H9 (cell line): Measurements from ENCODE around the gene CCDC51. TPM values are rescaled to one million over a fixed set of nuclear protein-coding genes. Genes with fewer than 3 reads are reported as not detected.

Experiments used
- DNase-seq: peaks from one replicate; pipeline ENCODE4 v3.0.0-alpha.2; 2017
- H2AFZ ChIP-seq: one replicate; pipeline ENCODE4 v1.6.1; 2013; ENCODE audit warnings: mild to moderate bottlenecking, low read length, control low read depth, moderate library complexity
- H2AK5ac ChIP-seq: 2 replicates; pipeline ENCODE4 v1.6.1; 2013; ENCODE audit warnings: low read length, control low read depth, mixed read lengths; ENCODE audit not compliant: insufficient read length
- H2BK120ac ChIP-seq: one replicate; pipeline ENCODE4 v1.6.1; 2013; ENCODE audit warnings: low read depth, mild to moderate bottlenecking, low read length, control low read depth, inconsistent platforms; ENCODE audit not compliant: poor library complexity, severe bottlenecking
- H2BK12ac ChIP-seq: 2 replicates; pipeline ENCODE4 v1.6.1; 2013; ENCODE audit warnings: low read length, control low read depth, mixed read lengths, low read depth; ENCODE audit not compliant: insufficient read length
- H2BK15ac ChIP-seq: 2 replicates; pipeline ENCODE4 v1.6.1; 2013; ENCODE audit warnings: low read depth, low read length, control low read depth
- H2BK20ac ChIP-seq: one replicate; pipeline ENCODE4 v1.6.1; 2013; ENCODE audit warnings: low read depth, mild to moderate bottlenecking, low read length, control low read depth, inconsistent platforms; ENCODE audit not compliant: poor library complexity, severe bottlenecking
- H2BK5ac ChIP-seq: 2 replicates; pipeline ENCODE4 v1.6.1; 2013; ENCODE audit warnings: low read length, control low read depth, mixed read lengths; ENCODE audit not compliant: insufficient read length
- H3K14ac ChIP-seq: 2 replicates; pipeline ENCODE4 v1.6.1; 2013; ENCODE audit warnings: low read length, control low read depth; ENCODE audit not compliant: insufficient read depth
- H3K18ac ChIP-seq: 2 replicates; pipeline ENCODE4 v1.6.1; 2013; ENCODE audit warnings: low read depth, mild to moderate bottlenecking, mixed read lengths, low read length, control low read depth; ENCODE audit not compliant: insufficient read length
- H3K23ac ChIP-seq: 2 replicates; pipeline ENCODE4 v1.6.1; 2013; ENCODE audit warnings: low read length, control low read depth, mixed read lengths, low read depth; ENCODE audit not compliant: insufficient read length
- H3K23me2 ChIP-seq: 2 replicates; pipeline ENCODE4 v1.6.1; 2013; ENCODE audit warnings: low read depth, mild to moderate bottlenecking, mixed read lengths, low read length, control low read depth; ENCODE audit not compliant: insufficient read length, poor library complexity, severe bottlenecking
- H3K27ac ChIP-seq: 2 replicates; pipeline ENCODE4 v1.5.1; 2013; ENCODE audit warnings: low read length, control low read depth, mixed read lengths, low read depth; ENCODE audit not compliant: insufficient read length
- H3K27me3 ChIP-seq: 2 replicates; pipeline ENCODE4 v1.6.1; 2013; ENCODE audit warnings: low read length, control low read depth, inconsistent platforms; ENCODE audit not compliant: insufficient read depth
- H3K4ac ChIP-seq: 2 replicates; pipeline ENCODE4 v1.6.1; 2013; ENCODE audit warnings: low read depth, mild to moderate bottlenecking, control low read depth, inconsistent platforms, low read length, moderate library complexity
- H3K4me1 ChIP-seq: 2 replicates; pipeline ENCODE4 v1.6.1; 2013; ENCODE audit warnings: low read length, control low read depth, inconsistent platforms; ENCODE audit not compliant: insufficient read depth
- H3K4me2 ChIP-seq: 2 replicates; pipeline ENCODE4 v1.6.1; 2013; ENCODE audit warnings: low read length, control low read depth, mixed read lengths; ENCODE audit not compliant: insufficient read length, insufficient read depth
- H3K56ac ChIP-seq: 2 replicates; pipeline ENCODE4 v1.6.1; 2013; ENCODE audit warnings: low read depth, mild to moderate bottlenecking, mixed read lengths, low read length, control low read depth; ENCODE audit not compliant: insufficient read length
- H3K79me1 ChIP-seq: 2 replicates; pipeline ENCODE4 v1.6.1; 2013; ENCODE audit warnings: low read depth, mild to moderate bottlenecking, moderate library complexity, low read length, control low read depth, inconsistent platforms; ENCODE audit not compliant: insufficient read depth, poor library complexity, severe bottlenecking
- H3K79me2 ChIP-seq: 2 replicates; pipeline ENCODE4 v1.6.1; 2013; ENCODE audit warnings: low read length, control low read depth, inconsistent platforms; ENCODE audit not compliant: insufficient read depth
- H3K9ac ChIP-seq: 2 replicates; pipeline ENCODE4 v1.6.1; 2013; ENCODE audit warnings: low read length, control low read depth, mixed read lengths; ENCODE audit not compliant: insufficient read length; ENCODE audit errors: extremely low read depth
- H3K9me3 ChIP-seq: one replicate; pipeline ENCODE4 v1.6.1; 2013; ENCODE audit warnings: low read depth, low read length, inconsistent platforms; ENCODE audit not compliant: control insufficient read depth
- H3T11ph ChIP-seq: one replicate; pipeline ENCODE4 v1.6.1; 2013; ENCODE audit warnings: mild to moderate bottlenecking, low read length, control low read depth, inconsistent platforms
- H4K20me1 ChIP-seq: one replicate; pipeline ENCODE4 v1.6.1; 2013; ENCODE audit not compliant: control insufficient read depth, insufficient read length, insufficient read depth
- H4K5ac ChIP-seq: 2 replicates; pipeline ENCODE4 v1.6.1; 2013; ENCODE audit warnings: low read depth, mild to moderate bottlenecking, mixed read lengths, low read length, control low read depth; ENCODE audit not compliant: insufficient read length
- H4K8ac ChIP-seq: replicated peaks from 2 replicates; pipeline ENCODE4 v1.6.1; 2013; ENCODE audit warnings: low read length, control low read depth, mixed read lengths, low read depth; ENCODE audit not compliant: insufficient read length
- H4K91ac ChIP-seq: 2 replicates; pipeline ENCODE4 v1.6.1; 2013; ENCODE audit warnings: low read depth, mild to moderate bottlenecking, moderate library complexity, mixed read lengths, low read length, control low read depth; ENCODE audit not compliant: insufficient read length
- H3K27ac Mint-ChIP-seq, 3 experiments: 2 replicates in 2 of 3; 3 replicates in 1 of 3; pipeline ENCODE4 v1.8.0; 2020 to 2021; ENCODE audit warnings: mixed read lengths in 3 of 3, mild to moderate bottlenecking in 1 of 3, moderate library complexity in 1 of 3
- H3K27me3 Mint-ChIP-seq: 2 replicates; pipeline ENCODE4 v1.8.0; 2021; ENCODE audit warnings: low read depth, mild to moderate bottlenecking, moderate library complexity, mixed read lengths
- H3K36me3 Mint-ChIP-seq, 3 experiments: 2 replicates in 2 of 3; 3 replicates in 1 of 3; pipeline ENCODE4 v1.8.0; 2020 to 2021; ENCODE audit warnings: low read depth in 3 of 3, mixed read lengths in 3 of 3; ENCODE audit not compliant: insufficient read depth in 1 of 3
- H3K4me1 Mint-ChIP-seq, 2 experiments: 2 replicates each; pipeline ENCODE4 v1.8.0; 2020; ENCODE audit warnings: mixed read lengths in 2 of 2
- H3K4me3 Mint-ChIP-seq, 2 experiments: 2 replicates in 1 of 2; 3 replicates in 1 of 2; pipeline ENCODE4 v1.8.0; 2020 to 2021; ENCODE audit warnings: mild to moderate bottlenecking in 2 of 2, mixed read lengths in 2 of 2, moderate library complexity in 1 of 2
- H3K9me3 Mint-ChIP-seq, 2 experiments: 2 replicates in 1 of 2; 3 replicates in 1 of 2; pipeline ENCODE4 v1.8.0; 2020; ENCODE audit warnings: mild to moderate bottlenecking in 2 of 2, mixed read lengths in 2 of 2, moderate library complexity in 1 of 2
- CTCF ChIP-seq: fragments of 200-600 bp; sonication (generic); conservative IDR thresholded peaks from 3 replicates; pipeline ENCODE4 v1.8.0; 2021; ENCODE audit warnings: antibody characterized with exemption, mild to moderate bottlenecking
- WGBS: extraction: QIAGEN DNeasy Blood & Tissue Kit; methylation state at CpG from one replicate; pipeline ENCODE4 v1.1.7; 2013; ENCODE audit warnings: missing lambda C conversion rate, low lambda C conversion rate, mixed read lengths; ENCODE audit not compliant: insufficient read length; ENCODE audit errors: extremely low coverage; 5-methylcytosine and 5-hydroxymethylcytosine counted together
- total RNA-seq: library from RNA; stranded (reverse); gene quantifications from 2 replicates; pipeline ENCODE4 v1.2.1, GENCODE V29; 2021

CCDC51 gene
- total RNA-seq, 1 experiment from 2014 or later = 20.0 TPM

- H3K9me3 Mint-ChIP-seq = no peaks in the 10 kb centered on the region
- DNase-seq = no peak
- Histone ChIP-seq H2BK15ac (no peak overlapping the region), H3K4me1 (no peaks in the 10 kb centered on the region), H3K27ac (no peak overlapping the region), H2AK5ac (no peak overlapping the region), H3K18ac (peak overlapping the region; percentile 11), H3K14ac (peak overlapping the region; percentile 34; the same call in 1 of the 2 replicates), H4K20me1 (no peaks in the 10 kb centered on the region), H3K4ac (no peak overlapping the region), H3T11ph (no peak overlapping the region), H2BK120ac (no peak overlapping the region), H3K79me2 (peaks cover 1% of the 10 kb centered on the region; the same call in 1 of the 2 replicates), H3K9ac (peak overlapping the region; percentile 81), H2AFZ (no peak overlapping the region), H3K9me3 (no peaks in the 10 kb centered on the region), H4K8ac (no peak overlapping the region), H2BK20ac (no peak overlapping the region), H2BK5ac (no peak overlapping the region), H3K23me2 (peaks cover 14% of the 10 kb centered on the region), H3K79me1 (peaks cover 5% of the 10 kb centered on the region), H4K5ac (no peak overlapping the region), H4K91ac (no peak overlapping the region), H3K56ac (no peak overlapping the region), H2BK12ac (no peak overlapping the region), H3K27me3 (no peaks in the 10 kb centered on the region), H3K4me2 (peak overlapping the region; percentile 72), H3K23ac (no peak overlapping the region)
- TF ChIP-seq CTCF = no peak
- H3K27me3 Mint-ChIP-seq = no peaks in the 10 kb centered on the region
- H3K4me1 Mint-ChIP-seq = peaks cover 28% of the 10 kb centered on the region in 2 experiments
- no CpG with 5 or more reads among the region's 6 CpGs for WGBS
- H3K27ac Mint-ChIP-seq = peak overlapping the region; percentile 31 to 95 (median 65); a peak in 6 of 7 replicates
- peak overlapping the region; percentile 91 to 94 for H3K4me3 Mint-ChIP-seq
- peaks cover 18 to 39% (median 26%) of the 10 kb centered on the region in 3 experiments; a peak in 6 of 7 replicates for H3K36me3 Mint-ChIP-seq
Observed at GRCh38 chr3:48446043-48446424, 6.1 kb upstream of the CCDC51 start.
